NCI-H345 treated with DMSO at 0.1 percent for 48 hours (cell line): ENCODE measurements around the gene ATP1A2.

Experiments used
- DNase-seq: peaks from one replicate; lab custom pipeline; 2025; ENCODE audit not compliant: unreplicated experiment; lab: John Stamatoyannopoulos, UW

The ATP1A2 gene

DNA sequence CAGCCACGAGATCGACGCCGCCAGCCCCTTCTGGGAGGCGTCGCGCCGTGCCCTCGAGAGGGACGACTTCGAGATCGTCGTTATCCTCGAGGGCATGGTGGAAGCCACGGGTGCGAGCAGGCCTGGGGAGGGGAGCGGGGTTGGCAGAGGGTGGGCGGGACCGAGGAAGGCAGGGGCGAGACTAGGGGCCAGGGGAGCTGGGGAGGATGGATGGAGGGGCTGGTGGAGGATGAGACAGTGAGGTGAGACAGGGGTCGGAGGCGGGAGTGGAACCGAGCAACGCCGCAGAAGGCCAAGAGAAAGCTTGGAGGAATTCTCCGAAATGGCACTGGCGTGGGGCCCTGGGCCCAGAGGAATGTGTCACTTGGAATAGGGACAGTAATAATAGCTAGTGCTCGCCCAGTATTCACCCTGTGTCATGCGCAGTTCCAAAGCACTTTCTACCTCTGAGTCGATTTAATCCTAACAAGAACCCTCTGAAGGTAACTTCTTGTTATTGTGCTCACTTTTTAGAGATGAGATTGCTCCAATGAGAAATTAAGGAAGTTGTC, 30.7 kb upstream of the ATP1A2 start:
- DNase-seq = no peak

DNA sequence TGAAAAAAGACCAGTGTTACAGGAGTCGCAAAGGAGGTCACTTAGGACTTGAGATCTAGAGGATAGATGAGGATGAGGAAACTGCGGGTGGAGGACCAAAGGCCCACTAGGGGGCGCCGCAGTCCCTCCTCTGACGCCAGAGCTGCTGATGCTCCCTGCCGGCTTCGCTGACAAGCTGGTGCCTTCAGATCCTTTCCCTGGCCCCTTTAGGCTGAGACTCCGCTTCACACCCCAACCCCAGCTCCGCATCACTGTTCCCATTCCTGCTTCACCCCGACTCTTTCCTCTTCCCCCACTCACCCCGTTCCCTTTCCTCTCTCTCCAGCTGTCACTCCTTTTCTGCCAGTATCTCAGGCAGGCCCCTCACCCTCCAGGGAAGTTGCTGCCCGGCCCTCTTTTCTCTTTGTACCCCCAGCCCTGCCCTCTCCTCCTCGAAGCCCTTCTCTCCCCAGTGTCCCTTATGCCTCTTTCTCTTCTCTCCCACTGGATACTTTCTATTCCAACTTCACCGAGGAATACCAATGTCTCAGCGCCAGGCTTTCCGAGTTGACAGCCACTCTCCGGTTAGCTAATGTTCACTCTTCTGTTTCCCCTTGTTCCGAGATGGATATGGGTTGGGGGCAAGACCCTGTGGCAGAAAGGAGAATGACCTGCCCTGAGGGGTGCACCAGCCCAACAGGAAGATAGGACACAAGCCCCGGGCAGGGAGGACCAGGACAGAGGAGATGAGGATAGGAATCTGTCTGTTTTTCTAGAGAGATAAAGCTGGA, 29.7 kb upstream of the ATP1A2 start:
- peak; percentile 23 for DNase-seq

DNA sequence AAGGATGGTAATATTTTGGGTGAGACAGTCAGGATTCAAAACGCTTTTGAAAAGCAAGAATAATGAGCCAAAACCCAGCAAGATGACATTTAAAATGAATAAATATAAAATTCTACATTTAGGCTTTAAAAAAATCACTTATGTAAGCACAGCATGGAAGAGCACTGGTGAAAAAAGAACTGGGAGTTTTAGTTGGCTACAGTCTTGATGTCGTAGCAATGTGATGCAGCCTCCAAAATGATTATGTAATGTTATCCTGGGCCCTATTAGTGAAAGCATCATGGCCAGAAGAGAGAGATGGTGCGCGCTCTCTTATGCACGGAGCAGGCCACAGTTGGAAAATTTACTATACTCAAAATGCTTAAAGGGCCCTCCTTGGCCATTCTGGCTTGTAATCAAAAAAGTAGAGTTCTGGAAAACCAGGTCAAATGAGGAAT, 29.1 kb upstream of the ATP1A2 start:
- no peak for DNase-seq

DNA sequence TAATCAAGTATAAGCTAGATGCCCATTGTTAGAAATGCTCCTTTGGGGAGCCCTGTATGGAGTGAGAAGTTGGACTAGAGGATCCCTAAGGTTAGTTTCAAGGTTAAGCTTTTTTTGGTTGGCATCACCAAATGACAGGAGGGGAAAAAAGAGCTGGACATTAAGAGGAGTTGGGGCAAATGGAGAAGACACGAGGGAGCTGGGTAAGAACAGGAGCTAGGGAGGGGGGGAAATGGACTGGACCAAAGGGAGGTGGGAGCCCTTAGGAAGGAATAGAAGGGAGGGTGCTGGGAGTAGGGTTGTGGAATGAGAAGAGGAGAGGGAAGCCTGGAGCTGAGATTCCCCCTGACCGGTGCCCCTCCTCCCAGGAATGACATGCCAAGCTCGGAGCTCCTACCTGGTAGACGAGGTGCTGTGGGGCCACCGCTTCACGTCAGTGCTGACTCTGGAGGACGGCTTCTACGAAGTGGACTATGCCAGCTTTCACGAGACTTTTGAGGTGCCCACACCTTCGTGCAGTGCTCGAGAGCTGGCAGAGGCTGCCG, 28.4 kb upstream of the ATP1A2 start:
- no peak for DNase-seq

DNA sequence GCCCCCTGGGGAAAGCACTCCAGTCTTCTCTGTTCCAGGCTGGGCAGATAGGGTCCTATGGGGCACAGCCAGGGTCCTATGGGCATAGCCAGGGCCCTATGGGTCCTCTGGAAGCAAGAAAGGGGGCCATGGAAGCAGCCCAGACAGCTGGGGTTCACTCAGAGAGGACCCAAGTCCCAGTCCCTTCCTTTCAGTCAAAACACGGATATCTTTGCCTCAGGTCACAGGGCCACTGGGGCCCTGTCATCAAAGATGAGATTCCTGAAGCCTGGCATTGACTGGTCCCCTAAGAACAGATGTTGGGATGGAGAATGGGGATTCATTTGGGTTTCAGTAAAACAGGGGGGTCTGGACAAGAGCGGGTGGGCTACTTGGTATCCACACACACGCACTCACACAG, 25.7 kb upstream of the ATP1A2 start:
- no peak for DNase-seq

DNA sequence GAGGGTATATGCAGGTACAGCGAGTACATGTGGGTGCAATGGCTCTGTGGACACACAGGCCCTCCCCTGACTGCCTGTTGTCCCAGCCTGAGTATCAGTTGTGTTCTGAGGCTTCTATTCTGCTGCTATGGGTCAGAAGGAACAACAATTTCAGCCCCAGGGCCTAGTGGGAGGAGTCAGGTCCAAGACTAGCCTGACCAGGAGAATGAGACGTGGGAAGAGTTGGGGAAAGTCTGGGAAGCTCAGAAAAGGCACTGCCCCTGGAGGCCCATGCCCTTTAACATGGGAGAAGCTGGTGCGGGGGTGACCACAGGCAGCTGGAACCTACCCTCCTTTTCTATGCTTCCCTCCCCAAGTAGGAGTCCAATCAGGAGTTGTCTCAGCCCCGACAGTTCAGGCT, 24.8 kb upstream of the ATP1A2 start:
- DNase-seq = no peak

DNA sequence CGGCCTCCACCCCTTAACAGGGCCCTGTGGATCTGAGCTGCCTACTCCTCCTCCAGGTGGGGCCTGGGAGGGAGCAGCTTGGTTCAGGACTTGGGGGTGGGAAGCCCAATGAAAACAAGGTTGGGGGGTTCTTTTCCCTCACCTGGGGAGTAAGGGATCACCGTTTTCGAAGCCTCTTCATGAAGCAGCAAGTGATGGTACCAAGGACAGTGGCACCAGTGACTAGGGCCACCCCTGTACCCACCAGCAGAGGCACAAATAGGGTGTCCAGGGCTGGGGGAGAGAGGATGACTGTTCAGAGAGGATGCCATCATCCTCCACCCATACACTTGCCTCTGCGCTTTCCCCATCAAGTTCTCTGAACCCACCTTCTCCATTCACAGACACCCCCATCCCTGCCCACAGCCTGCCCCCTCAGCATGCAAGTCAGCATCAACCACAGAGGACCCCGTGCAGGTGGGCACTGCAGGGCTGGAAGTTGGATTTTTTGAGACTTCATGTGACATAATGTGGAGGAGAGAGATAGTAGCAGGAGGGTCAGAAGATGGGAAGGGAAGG, 23.8 kb upstream of the ATP1A2 start:
- no peak for DNase-seq

DNA sequence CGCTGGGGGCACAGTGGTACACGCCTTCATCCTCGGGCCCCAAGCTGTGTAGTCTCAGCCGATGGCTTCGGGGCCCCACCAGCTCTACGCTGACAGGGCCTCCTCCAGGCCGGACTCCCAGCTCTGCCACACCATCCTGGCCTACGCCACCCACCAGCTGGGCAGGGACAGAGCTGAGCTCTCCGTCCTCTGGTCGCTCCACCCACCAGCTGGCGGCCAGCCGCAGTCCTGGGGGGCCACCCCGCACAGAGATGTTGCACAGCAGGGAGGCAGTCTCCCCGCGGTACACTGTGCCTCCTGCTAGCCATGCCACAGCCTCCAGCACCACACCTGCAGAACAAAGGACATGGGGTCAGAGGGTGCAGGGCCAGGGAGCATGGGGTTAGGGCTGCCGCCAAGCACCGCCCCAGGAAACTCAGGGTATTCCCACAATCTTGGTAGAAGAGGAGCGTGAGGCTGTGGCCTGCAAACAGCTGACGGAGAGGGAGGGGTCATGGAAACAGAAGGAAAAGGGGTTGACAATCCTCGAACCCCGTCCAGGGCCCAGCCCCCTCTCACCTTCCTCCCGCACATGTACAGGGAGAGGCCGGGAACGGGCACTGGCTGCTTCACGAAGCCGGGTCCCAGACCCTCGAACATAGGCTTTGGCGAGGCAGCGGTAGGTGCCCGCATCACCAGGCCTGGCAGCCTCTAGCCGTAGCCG, 23.0 kb upstream of the ATP1A2 start:
- DNase-seq = no peak

DNA sequence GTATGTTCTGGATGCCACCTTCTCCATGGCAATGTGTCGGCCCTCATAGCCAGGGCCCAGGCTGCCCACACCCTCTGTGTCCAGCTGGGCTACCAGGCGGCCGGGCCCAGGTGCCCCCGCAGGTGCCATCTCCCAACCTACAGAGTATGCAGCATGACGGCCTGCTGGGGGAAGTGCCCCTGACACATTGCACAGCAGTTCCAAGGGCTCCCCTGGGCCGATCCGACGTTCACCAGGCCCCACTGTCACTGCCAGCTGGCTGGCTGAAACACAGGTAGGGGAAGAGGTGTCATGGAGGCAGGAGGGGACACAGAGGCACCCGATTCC, 22.5 kb upstream of the ATP1A2 start:
- DNase-seq = no peak

DNA sequence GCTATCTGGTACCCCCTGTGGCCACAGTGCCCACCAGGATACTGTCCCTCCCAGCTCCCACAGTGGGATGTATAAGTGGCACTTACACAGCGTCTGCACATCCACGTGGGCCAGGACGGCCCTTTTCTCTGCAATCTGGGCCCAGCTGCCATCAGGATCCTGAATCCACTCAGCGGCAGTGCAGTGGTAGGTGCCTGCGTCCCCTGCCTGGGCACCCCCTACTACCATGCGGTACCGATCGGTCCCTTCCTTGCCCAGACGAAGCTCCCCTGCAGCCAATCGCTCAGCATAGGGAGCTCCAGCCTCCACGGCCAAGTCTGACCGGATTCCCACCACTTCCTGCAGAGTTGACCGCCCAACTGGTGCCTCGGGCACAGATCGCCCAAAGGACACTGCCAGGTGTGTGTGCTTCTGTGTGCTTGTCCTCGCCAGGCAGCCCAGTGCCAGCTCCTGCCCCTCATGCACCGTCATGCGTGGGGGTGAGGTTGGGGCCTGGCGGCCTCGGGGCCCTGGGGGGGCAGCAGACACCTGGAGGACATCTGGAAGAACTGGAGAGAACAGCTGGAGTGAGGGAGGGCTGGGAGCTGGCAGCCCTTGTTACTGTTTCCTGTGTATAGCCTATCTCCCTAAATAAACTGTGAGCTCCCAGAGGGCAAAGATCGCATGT, 21.8 kb upstream of the ATP1A2 start:
- DNase-seq = no peak

DNA sequence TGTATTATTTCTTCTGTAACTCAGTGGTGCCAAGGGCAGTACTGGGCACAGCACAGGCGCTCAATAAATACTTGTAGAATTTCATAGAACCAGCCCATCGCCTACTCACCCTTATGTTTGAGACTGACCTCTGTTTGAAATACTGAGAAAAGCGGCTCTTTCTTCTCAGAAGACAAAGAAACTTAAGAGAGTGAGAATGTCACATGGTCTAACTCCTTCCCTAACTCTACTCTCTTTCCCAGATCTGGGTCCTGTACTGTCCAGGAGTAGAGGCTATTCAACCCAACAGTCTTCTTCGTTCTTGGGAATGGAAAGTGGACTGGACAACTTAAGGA, 21.3 kb upstream of the ATP1A2 start:
- DNase-seq = no peak

DNA sequence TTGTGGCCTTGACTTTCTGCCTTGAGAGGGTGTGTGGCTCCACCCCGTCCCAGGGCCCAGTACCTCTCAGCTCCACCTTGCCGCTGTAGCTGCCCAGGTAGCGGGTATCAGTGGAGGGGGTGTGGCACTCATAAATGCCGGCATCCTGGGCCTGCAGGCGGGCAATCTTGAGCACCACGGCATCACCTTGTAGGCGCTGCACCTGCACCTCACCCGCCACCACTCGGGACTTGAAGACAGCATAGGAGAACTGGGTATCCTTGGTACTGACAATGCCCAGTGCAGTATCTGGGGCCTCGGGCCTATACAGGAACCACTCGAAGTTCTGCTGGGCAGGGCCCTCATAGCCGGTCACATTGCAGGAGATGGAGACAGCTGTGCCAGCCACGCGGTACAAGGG, 20.8 kb upstream of the ATP1A2 start:
- DNase-seq = no peak

DNA sequence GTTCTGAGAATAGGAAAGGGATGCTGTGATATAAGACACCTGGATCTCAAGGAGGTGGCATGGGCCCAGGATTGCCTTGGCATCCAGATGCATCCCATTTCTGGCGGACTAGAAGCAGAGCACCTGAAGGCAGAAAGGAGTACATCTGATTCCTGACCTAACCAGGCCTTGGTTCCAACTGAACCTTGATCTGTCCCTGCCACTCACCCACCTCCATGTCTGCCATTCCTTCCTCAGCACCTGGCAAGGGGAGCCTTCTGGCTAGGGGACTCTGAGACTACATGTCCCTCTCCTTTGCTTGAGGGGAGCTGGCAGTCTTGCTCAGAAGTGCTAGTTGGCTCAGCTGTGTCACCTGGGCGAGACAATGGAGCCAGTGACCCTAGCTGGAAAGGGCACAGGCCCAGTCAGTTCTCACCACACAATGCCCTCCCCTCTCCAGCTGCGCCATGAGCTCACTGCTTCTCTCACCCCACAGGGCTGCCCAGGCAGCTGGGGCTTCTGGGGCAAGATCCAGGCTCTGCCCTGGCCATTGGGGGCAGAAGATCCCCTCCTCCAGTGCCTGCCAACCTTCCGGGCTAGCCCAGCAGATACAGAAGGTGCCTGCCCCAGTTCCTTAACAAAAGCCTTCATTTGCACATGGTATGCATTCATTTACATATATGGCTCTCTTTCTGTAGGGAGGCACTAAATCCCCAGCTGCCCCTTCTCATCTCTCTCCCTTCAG, 20.0 kb upstream of the ATP1A2 start:
- DNase-seq = no peak

DNA sequence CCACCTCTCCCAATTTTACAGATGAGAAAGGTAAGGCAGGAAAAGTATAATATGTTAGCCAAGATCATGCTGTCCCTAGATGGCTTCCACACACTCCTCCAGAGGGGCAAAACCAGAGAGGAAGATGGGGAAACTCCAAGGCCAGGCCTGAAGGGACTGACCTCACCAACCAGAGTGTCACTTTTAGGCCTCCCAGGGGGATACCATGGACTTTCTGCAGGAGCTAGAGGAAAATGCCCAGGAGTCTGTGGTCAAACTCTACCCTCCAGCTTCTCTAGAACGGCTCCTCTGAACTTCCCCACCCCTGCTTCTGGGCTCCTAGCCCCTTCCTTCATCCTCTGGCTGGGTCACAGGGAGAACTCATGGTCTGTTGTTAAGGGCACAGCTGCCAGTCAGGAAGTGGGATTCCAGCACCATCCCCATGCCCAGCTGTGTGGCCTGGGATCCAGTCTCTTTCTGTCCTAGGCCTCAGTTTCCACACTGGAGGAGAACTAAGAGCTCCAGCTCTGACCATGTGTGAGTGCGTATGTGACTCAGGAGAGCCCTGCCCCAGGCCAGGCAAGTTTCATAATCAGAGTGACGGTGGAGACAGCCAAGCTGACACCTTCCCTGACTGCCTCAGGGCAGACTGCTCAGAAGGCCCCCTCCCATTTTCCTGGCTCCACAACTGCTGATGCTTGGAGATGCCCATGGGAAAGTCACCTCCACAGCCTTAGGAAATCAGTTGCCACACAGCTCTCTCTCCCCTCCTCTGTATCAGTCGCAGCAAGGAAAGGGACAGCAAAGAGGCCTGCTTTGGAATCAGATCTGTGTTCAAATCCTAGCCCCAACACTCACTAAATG, 19.1 kb upstream of the ATP1A2 start:
- no peak for DNase-seq

DNA sequence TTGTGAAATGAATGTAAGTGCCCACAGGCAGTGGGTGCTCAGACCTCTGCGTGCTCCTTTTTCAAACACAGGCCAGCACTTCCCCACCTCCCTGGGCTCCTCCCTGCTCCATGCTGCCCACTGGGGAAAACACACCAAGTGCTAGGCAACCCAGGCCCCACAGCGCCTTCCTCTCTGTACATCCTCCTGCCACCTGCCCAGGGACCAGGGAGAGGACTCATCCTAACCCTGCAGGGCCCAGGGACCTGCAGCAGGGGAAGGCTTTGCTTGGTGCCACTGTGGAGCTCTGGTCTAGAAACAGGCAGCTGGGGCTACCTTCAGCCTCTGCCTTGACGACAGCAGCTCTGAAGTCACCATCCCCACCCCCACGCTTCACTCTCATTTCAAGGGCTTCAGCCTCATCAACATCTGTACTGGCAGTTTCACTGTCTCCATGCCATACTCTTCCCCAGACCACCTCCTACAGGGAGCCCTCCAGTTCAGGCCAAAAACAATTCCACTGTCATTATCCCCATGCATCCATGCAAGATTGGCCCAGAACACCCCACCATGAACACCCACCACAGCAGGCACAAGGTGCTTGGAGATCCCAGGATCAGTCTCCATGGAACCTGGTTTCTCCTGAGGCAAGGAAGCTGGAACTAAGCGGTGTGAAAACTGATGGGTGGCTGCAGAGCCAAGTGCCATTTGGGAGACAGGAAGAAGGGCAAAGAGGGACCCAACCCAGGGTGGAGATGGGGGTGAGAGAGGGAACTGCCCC, 18.2 kb upstream of the ATP1A2 start:
- DNase-seq = no peak

DNA sequence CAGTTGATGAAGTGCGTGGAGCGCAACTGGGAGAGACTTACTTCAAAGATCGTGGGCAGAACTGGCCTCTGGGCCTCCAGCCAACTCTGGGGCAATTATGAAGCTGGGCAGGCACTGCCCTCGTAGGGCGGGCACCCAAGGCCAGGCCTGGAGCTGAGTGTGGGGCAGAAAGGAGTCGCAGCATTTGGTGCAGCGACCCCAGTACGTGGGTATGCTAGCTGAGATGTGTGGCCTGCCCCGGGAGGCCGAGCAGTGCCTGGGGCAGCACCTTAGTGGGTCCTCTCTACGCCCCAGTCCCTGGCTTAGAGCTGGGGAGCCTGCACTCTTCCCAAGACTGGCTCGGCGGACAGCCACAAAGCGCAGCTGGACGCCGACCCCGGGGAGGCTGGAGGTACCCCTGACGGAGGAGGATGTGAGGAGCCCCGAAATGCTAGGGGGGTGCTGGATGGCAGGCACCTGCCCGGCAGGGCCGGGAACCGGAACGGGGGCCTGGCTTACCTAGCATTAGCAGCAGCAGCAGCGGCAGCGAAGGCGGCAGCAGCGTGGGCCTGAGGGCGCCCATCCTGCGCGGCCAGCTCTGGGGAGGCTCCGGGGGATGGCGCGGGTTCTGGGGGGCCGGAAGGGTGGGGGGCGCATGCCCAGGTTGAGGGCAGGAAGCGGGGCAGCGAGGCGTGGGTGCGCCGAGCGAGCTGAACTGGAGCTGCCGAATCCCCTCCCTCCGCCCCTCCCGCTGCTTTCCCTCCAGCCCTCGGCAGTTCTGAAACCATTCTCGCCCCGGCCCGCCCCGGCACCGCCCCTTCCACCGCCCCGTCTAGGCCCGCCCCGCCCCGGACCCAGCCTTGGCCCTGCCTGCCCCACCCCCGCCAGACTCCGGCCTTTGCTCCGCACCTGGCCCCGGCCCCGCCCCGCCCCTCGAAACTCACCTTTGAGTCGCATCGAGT, 17.4 kb upstream of the ATP1A2 start, which contains the start of gene IGSF8:
Gene IGSF8 (minus strand): TSS at position 709 of the 941 bp plus-strand sequence. CDS start 147 bp downstream, at position 562.
- peak; percentile 92 for DNase-seq

DNA sequence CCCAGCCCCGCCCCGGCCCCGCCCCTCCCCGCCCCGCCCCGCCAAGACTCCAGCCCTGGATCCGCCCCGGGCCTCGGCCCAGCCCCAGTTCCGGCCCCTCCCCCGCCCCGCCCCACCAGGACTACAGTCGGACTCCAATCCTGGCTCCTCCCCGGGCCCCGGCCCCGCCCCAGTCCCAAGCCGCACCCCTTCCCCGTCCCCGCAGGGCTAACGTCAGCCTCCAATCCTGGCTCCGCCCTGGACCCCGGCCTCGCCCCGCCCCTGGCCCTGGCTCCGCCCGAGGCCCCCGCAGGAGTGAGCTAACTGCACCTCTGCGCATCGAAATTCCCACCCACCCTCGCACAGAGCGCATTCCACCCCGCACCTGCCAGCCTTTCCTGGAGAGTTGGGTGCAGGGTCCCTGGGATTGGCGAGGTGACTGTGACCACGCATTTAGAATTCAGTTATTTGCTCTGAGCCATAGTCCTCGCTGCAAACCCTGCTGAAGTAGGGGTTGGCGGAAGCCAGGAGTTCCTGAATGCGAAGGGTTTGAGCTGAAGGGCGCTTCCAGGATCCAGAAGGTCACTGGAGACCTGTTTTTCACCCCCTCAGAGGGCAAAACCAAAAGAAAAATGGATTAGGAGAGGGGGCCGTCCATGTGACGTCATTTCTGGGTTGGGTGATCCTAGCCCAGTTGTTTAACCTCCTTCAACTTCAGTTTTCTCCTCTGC, 16.6 kb upstream of the ATP1A2 start:
- DNase-seq = peak; percentile 92
